HepG2 (cell line): ENCODE results near the gene RPL35. TPM values are rescaled to one million over a fixed set of nuclear protein-coding genes. Genes with fewer than 3 reads are reported as not detected.

Experiments
- CEBPZ ChIP-seq: IDR thresholded peaks from 2 replicates; pipeline ENCODE4 v1.6.1; 2012; ENCODE audit warnings: low read length, improper control_type of control experiment
- GPBP1L1 ChIP-seq: sonication (generic); formaldehyde crosslinking; IDR thresholded peaks from 2 replicates; pipeline ENCODE4 v1.5.0; 2020; ENCODE audit warnings: mild to moderate bottlenecking, missing genetic modification reagents
- GZF1 ChIP-seq: sonication (generic); formaldehyde crosslinking; IDR thresholded peaks from 2 replicates; pipeline ENCODE4 v1.5.1; 2020; ENCODE audit warnings: mild to moderate bottlenecking, missing genetic modification reagents
- HNF4G ChIP-seq, 2 experiments: sonication (generic) in 1 of 2; formaldehyde crosslinking in 1 of 2; IDR thresholded peaks; 2 replicates each; pipeline versions ENCODE4 v1.4.0 to v1.6.1; 2011 to 2020; ENCODE audit warnings: borderline replicate concordance in 2 of 2, low read depth in 2 of 2, mild to moderate bottlenecking in 2 of 2, low read length in 1 of 2, missing genetic modification reagents in 1 of 2, moderate library complexity in 1 of 2
- NR1H2 ChIP-seq: sonication (generic); formaldehyde crosslinking; IDR thresholded peaks from 2 replicates; pipeline ENCODE4 v1.8.1; 2022; ENCODE audit warnings: low read depth, missing genetic modification reagents, borderline replicate concordance
- POLR2AphosphoS5 ChIP-seq: IDR thresholded peaks from 2 replicates; pipeline ENCODE4 v1.6.1; 2012; ENCODE audit warnings: low read depth, low read length
- SAP130 ChIP-seq: IDR thresholded peaks from 2 replicates; pipeline ENCODE4 v1.6.1; 2016; ENCODE audit warnings: low read depth
- SYNCRIP ChIP-seq: fragments of 200-400 bp; formaldehyde crosslinking; IDR thresholded peaks from 2 replicates; pipeline ENCODE4 v1.6.1; 2018; ENCODE audit warnings: mild to moderate bottlenecking, low read depth, low read length; ENCODE audit not compliant: insufficient read depth
- XRCC5 ChIP-seq: fragments of 200-400 bp; formaldehyde crosslinking; optimal IDR thresholded peaks from 2 replicates; pipeline ENCODE3; 2017; ENCODE audit warnings: mild to moderate bottlenecking, low read length
- ZKSCAN8 ChIP-seq: IDR thresholded peaks from 2 replicates; pipeline ENCODE4 v1.6.1; 2016; ENCODE audit warnings: borderline replicate concordance, missing genetic modification reagents, missing compliant biosample characterization
- ZNF33B ChIP-seq: sonication (generic); formaldehyde crosslinking; IDR thresholded peaks from 2 replicates; pipeline ENCODE4 v1.5.1; 2020; ENCODE audit warnings: mild to moderate bottlenecking, missing genetic modification reagents
- ZNF7 ChIP-seq: IDR thresholded peaks from 2 replicates; pipeline ENCODE4 v1.6.1; 2016; ENCODE audit warnings: missing biosample characterization, missing genetic modification reagents
- polyA plus RNA-seq, 8 experiments: library from polyadenylated mRNA; depleted of rRNA in 3 of 8; stranded (reverse) in 7 of 8; unstranded in 1 of 8; fragments of >200 nt; fragmentation: Illumina TruSeq in 4 of 8; extraction: Trizol in 4 of 8; gene quantifications; 2 replicates each; pipeline versions ENCODE4 v1.2.1 to v1.2.3, GENCODE V29; 2011 to 2016; ENCODE audit warnings: low read depth in 4 of 8, missing spikeins in 1 of 8, mixed read lengths in 1 of 8; ENCODE audit not compliant: insufficient read depth in 1 of 8
- total RNA-seq, 5 experiments: library from RNA; depleted of rRNA; stranded (reverse); fragments of >200 nt; fragmentation: Illumina TruSeq; extraction: Trizol; gene quantifications; 2 replicates each; pipeline ENCODE4 v1.2.3, GENCODE V29; 2016; ENCODE audit warnings: low read depth in 1 of 5
- TF ChIP-seq, protein P1 (sequence below): sonication (generic); formaldehyde crosslinking; IDR thresholded peaks from one replicate; pipeline ENCODE4 v1.5.1; 2020; ENCODE audit warnings: mild to moderate bottlenecking, missing genetic modification reagents; ENCODE audit errors: not compliant biosample characterization

RPL35 gene
- total and polyA plus RNA-seq, 2 of the 13 experiments (the other 11 are each of a cell fraction or from before 2014, with no cell fraction given): 2,153 to 2,935 TPM

GRCh38 chr9:124869986-124870560, 8.3 kb upstream of the RPL35 start (continued):
- peak; percentile 67 for TF ChIP-seq SAP130 (CRISPR knock-in tag)
- TF ChIP-seq CEBPZ: no peak
- no peak for TF ChIP-seq ZNF33B (CRISPR knock-in tag)
- no peak for TF ChIP-seq GPBP1L1 (CRISPR knock-in tag)
- no peak for TF ChIP-seq ZNF7 (CRISPR knock-in tag)
- TF ChIP-seq GZF1 (CRISPR knock-in tag): no peak
- no peak for TF ChIP-seq ZKSCAN8 (CRISPR knock-in tag)
- TF ChIP-seq HNF4G (IDR thresholded peaks at IDR 0.05; ENCODE audit: borderline replicate concordance, low read depth, low read length): no peak
- no peak for TF ChIP-seq HNF4G (CRISPR knock-in tag; IDR thresholded peaks at IDR 0.05; ENCODE audit: borderline replicate concordance, low read depth)
- no peak for TF ChIP-seq XRCC5
- TF ChIP-seq NR1H2 (CRISPR knock-in tag): no peak
- no peak for TF ChIP-seq SYNCRIP
- 0 out of 2 replicates have a peak, but pooled peaks have one; percentile 20 for TF ChIP-seq POLR2AphosphoS5
- TF ChIP-seq, protein P1, sequence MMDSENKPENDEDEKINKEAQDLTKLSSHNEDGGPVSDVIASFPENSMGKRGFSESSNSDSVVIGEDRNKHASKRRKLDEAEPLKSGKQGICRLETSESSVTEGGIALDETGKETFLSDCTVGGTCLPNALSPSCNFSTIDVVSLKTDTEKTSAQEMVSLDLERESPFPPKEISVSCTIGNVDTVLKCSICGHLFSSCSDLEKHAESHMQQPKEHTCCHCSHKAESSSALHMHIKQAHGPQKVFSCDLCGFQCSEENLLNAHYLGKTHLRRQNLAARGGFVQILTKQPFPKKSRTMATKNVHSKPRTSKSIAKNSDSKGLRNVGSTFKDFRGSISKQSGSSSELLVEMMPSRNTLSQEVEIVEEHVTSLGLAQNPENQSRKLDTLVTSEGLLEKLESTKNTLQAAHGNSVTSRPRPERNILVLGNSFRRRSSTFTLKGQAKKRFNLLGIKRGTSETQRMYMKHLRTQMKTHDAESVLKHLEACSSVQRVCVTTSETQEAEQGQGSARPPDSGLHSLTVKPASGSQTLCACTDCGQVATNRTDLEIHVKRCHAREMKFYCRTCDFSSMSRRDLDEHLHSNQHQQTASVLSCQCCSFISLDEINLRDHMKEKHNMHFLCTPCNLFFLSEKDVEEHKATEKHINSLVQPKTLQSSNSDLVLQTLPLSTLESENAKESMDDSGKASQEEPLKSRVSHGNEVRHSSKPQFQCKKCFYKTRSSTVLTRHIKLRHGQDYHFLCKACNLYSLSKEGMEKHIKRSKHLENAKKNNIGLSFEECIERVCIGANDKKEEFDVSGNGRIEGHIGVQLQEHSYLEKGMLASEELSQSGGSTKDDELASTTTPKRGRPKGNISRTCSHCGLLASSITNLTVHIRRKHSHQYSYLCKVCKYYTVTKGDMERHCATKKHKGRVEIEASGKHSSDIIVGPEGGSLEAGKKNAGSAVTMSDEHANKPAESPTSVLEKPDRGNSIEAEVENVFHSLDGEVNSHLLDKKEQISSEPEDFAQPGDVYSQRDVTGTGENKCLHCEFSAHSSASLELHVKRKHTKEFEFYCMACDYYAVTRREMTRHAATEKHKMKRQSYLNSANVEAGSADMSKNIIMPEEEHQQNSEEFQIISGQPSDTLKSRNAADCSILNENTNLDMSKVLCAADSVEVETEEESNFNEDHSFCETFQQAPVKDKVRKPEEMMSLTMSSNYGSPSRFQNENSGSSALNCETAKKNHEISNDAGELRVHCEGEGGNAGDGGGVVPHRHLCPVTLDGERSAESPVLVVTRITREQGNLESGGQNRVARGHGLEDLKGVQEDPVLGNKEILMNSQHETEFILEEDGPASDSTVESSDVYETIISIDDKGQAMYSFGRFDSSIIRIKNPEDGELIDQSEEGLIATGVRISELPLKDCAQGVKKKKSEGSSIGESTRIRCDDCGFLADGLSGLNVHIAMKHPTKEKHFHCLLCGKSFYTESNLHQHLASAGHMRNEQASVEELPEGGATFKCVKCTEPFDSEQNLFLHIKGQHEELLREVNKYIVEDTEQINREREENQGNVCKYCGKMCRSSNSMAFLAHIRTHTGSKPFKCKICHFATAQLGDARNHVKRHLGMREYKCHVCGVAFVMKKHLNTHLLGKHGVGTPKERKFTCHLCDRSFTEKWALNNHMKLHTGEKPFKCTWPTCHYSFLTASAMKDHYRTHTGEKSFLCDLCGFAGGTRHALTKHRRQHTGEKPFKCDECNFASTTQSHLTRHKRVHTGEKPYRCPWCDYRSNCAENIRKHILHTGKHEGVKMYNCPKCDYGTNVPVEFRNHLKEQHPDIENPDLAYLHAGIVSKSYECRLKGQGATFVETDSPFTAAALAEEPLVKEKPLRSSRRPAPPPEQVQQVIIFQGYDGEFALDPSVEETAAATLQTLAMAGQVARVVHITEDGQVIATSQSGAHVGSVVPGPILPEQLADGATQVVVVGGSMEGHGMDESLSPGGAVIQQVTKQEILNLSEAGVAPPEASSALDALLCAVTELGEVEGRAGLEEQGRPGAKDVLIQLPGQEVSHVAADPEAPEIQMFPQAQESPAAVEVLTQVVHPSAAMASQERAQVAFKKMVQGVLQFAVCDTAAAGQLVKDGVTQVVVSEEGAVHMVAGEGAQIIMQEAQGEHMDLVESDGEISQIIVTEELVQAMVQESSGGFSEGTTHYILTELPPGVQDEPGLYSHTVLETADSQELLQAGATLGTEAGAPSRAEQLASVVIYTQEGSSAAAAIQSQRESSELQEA: no peak
